ENCODE results near the gene NDUFAF4.
A peak's percentile ranks its signal among the peaks of the same experiment; 100 is the strongest.

NDUFAF4 gene

DNA sequence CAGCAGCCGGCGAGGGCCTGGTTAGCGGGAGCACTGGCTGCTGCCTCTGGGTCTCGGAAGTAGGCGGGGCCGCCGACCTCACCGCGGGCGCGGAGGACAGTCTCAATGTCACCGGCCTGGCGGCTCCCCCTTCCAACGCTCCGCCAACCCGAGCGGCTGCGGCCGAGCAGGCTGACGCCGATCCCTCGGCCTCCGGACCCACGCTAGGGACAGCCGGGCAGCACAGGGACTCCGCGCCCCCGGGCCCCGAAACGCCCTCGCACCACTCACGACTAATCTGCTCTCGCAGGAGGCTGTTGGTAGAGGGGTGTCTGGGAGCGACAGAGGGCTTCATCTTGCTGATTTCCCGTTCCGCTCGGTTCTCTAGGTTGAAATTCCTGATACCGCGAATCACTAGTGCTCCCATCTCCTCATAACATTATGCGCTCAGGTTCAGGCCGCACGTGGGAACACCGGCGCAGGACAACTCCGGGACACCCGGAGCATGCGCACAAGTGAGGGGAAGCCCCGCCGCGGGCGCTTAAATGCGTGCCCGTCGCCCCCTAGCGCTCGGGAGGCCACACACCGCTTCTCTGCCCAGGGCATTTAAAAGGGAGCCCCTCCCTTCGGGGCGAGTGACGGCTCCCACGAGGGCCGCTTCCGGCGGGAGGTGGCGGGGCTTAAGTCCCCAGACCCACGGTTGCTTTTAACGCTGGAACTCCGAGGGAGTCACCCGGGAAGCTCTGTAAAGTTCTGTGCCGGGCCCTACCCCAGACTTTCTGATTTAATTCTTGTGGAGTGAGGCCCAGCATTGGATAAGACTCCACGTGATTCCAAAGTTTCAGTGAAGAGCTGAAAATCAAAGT, at the start of gene NDUFAF4:
TSS of gene NDUFAF4 (minus strand) at position 496 of the 845 bp plus-strand sequence. CDS start at position 406, 90 bp downstream.
- peak; percentile 86 to 93 (median 90) for DNase-seq (ENCODE audit: low read depth in 3 of 3, low spot score in 1 of 3)

DNA sequence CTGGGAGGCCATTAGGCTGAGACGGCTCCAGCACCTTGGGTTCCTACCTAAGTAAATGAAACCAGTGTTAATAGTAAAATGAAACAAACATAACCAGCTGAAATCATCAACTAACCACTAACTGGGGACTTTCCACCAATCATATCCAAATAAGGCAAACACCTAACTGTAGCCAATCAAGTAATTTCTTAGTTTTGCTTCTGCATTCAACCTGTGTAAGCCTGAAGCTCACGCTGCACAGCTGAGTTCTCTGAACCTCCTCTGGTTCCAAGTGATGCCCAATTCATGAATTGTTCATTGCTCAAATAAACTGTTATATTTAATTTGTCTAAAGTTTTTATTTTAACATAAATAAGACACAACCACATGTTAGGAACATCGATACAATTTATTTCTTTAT, 49.4 kb upstream of the NDUFAF4 start:
- no peak for DNase-seq (ENCODE audit: low read depth in 3 of 3, low spot score in 1 of 3)

DNA sequence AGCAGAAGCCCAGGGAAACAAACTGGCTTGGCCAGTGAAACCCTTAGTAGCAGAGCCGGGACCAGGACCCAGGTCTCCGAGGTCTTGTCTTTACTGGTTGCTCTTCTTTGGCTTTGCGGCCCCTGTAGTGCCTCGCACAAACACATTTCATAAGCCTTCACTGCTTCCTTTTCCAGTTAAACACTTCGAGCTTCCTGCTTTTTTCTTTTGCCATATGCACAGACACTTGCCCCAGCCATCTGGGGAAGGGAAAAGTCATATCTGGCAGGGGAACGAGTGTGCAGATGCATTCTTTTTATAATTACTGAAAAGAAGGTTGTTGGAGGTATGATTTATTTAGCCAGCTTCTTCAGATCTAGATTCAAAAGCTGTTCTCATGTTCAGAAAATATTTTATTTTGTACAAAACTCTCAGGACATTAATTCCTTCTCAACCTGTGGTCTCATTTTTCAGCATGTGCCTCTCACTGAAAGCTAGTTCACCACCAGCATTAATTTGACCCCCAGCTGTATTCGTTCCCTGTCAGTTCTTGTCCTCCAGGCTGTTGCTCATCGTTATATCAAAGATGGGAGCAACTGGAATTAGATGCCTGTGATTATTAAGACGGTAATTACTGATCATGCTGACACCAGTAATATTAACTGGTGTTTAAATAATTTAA, 46.0 kb upstream of the NDUFAF4 start:
- no peak for DNase-seq (ENCODE audit: low read depth in 3 of 3, low spot score in 1 of 3)

DNA sequence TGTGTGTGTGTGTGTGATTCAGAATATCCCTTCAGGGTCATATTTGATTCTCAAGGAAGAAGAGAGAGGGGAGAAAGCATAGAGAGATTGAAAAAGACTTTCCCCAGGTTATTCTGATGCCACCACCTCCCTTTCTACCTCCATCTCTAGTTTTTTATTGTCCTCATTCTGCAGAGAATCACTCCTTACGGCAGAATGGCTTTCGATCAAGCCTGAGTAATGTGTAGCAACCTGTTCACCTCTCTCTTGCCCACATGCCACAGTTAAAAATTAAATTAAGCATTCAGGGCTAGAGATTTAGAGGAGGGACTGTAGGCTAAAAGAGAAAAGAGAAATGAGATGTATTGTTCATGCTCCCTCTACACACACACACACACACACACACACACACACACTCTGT, 45.0 kb upstream of the NDUFAF4 start:
- no peak for DNase-seq (ENCODE audit: low read depth in 3 of 3, low spot score in 1 of 3)

DNA sequence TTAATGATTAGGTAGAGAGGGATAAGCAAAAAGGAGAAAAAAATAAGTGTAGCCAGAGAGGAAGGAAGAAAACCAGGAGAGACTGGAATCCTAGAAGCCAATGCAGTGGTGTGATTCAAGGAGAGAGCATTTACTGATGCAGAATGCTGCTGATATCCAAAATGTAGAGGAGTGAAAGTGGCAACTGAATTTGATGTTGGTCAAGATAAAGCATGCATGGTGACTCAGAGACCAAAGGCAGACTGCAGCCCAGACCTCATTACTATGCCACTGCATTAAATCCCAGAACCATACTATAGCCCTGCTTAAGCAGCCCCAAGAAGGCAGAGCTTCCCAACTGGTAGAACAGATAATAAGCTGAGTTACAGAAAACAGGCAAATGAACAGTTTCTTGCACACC, 42.6 kb upstream of the NDUFAF4 start:
- no peak for DNase-seq (ENCODE audit: low read depth in 3 of 3, low spot score in 1 of 3)

DNA sequence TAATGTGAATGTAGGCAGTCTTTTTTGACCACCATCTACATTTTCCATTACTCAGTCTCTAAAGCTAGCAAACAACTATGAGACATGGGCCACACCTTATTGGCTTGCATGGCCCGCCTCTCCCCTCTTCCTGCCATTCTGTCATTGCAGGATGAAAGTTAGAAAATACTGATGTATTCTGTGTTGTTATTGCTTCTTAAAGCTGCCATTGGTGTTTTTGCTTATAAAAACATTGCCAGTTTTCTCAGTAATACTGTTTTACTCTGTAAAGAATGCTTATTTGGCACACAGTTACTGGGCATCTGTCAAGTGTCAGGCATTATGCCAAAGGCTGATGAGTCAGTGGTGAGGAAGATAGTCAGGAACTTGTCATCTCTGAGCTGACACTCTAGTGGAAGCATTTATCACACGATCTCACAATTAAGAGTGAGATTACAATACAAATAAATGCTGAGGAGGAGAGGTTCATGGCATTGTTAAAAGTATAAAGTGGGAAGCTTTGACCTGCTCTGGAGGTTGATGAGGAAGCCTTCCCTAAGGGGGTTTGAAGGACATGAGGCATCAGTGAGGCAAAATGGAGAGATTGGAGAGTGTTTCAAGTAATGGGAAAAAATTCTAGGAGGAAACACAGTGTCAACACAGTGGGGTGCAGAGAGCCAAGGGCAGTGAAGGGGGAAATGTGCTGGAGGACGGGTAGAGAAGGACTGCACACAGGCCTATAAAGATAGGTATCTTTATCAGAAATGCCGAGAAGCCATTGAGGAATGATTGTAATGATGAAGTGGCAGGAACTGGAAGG, 41.5 kb upstream of the NDUFAF4 start:
- DNase-seq (ENCODE audit: low read depth in 3 of 3, low spot score in 1 of 3): no peak

DNA sequence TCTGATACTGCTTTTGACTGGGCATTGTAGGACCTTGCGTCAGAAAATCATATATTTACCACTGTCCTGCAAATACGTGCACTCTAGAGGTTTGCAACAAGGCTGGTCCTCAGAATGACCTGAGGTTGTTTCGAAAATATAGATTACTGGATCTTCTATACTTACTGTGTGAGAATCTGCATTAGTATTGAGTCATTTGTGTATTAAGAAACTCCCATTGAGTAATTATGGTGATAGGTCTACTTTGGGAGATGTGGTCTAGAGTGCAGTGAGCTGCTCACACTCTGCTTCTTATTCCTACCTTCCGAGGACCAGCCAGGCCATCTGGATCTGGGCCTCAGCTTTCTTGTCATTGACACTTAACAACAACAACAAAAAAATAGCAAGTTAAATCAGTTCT, 36.4 kb upstream of the NDUFAF4 start:
- DNase-seq (ENCODE audit: low read depth in 3 of 3, low spot score in 1 of 3): no peak

DNA sequence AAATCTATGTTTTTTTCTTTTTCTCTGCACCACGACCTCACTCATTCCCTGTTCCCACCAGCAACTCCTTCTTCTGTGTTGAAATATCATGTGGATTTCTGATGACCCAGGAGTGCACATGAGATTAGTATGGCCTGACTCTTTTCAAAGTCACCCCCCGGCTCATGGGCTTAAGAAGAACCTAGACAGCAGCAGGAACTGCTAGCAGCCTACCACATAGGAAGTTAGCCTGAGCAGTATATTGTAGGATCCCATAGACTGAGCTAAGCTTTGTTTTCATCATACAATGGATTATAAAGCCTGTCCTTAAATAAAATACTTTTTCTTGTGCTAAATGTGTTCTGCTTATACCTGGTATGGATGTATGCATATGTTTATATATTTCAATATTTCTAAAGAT, 33.5 kb upstream of the NDUFAF4 start:
- DNase-seq (ENCODE audit: low read depth in 3 of 3, low spot score in 1 of 3): no peak

DNA sequence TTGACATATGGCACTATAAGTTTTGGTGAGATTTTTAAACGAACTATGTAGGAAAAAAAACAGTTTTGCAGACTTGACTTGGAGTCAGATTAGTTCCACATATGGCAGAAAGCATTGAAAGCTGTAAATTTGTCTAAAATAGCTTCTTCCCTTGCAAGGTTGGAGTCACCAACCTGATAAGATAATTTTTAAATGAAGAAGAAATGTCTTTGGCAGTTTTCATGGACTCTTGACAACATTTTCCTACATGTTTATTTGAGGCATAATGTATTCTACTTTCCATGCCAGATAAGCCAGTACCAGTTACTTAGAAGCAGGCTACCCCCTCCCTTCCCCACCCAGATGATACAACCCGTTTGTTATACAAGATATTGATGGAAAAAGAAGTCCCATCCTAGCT, 32.0 kb upstream of the NDUFAF4 start:
- no peak for DNase-seq (ENCODE audit: low read depth in 3 of 3, low spot score in 1 of 3)

DNA sequence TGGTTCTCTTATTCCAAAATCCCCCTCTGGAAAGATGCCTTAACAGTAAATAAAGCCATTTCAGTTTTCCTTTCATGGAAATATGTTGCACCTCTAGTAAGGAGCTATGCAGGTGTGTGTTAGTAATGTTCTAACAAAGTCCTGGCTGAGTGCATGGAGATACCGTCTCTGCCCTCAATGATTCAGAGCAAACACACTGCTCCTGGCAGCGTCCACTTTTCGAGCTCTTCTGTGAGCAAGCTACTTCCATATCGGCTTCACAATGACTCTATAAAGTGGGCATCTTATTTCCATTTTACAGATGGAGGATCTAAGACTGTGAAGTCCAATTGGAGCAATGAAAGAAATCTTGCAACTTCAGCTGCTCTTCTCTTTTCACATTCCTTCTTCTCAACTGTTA, 30.0 kb upstream of the NDUFAF4 start:
- DNase-seq (ENCODE audit: low read depth in 3 of 3, low spot score in 1 of 3): no peak

DNA sequence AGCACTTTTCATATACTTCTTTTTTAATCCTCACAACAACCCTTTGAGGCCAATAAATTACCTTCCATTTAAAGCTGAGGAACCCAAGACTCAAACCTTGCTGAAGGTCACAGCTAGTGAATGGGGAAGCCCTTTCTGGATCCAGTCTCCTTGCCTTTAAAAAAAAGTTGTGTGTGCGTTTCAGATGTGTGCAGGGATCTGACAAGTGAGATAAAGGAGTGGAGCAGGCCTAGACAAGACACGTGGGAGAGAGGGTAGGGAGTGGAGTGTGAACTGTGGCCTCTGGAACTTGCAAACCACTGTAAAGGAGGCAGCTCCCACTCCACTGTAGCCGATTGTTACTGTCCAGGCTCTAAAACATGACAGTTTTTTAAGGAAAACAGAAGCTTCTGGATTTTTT, 28.7 kb upstream of the NDUFAF4 start:
- no peak for DNase-seq (ENCODE audit: low read depth in 3 of 3, low spot score in 1 of 3)

DNA sequence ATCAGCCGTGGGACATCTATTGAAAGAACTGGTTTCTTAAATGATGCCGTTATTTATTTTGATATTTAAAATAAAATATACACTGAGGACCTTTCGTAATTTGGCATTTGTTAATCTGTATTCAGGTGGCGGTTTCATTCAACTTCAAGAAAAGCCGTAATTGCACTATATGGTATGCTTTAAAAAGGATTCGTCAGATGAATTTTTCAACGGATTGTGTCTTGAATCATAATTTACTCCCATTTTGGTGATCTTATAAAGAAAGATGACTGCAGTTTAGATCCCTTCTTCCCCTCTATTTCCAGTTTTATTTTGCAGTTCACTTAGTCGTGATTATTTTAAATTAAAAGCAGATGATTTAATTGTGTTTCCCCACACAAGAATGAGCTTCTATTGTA, 27.6 kb upstream of the NDUFAF4 start:
- DNase-seq (ENCODE audit: low read depth in 3 of 3, low spot score in 1 of 3): no peak

DNA sequence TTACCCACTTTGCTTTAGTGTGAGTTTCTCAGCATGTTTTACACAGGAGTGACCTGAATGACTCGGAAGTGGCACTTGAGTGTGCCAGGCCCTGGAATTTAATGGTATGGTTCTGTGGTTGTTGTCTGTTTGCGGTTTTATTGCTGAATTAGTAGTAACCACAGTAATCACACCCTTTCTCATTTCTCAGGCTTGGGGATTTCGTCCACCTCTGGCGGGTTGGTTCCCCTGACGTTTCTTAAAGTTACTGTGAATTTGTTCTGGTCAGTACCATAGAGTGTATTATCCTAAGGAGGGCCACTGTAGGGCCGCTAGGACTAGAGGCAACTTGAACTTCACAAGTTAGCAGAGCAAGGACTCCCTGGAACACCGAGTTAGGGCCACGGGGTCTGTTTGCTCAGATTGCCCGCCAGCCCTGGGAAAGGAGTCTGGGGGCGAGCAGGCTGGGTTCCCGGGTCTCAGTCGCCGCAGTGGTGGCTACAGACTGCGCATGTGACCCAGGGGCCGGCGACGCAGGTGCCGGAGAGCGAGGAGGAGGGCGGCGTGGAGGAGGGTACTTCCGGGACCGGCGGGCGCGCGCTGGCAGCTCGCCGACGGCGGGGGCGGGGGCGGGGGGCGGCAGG, 26.3 kb upstream of the NDUFAF4 start:
- no peak for DNase-seq (ENCODE audit: low read depth in 3 of 3, low spot score in 1 of 3)

DNA sequence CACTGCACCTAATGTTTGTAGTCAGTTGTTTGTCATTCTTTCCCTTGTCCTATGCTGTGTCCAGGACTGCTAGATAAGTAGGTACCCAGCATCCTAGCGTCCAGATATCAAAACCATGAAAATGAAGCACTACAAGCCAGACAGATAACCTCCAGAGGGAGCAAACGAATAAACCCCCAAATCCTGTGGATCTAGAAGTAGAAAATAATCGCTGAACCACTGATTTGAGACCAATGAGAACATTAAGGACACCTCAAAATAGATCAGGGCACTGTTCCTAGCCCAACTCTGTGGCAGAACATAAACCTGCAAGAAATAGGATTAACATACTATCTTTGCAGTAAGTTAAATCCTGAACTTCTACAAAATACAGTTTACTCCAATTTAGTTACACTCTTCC, 25.7 kb upstream of the NDUFAF4 start:
- no peak for DNase-seq (ENCODE audit: low read depth in 3 of 3, low spot score in 1 of 3)

DNA sequence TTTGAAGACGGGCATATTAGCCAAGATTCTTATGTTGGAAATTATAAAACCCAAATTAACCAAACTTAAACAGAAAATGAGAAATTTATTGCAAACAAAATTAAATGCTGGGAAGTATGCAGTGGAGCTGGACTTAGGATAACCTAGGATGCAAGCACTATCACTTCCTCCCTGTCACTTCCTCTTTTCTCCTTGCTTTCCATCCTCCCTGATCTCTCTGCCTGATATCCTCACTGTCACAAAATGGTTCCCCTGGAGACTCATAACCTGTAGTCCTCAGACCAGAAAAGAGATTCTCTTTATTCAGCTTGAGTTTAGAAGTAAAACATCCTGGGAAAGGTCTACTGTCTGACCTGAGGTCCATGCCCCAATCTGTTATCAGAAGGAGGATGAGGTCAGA, 19.4 kb upstream of the NDUFAF4 start:
- DNase-seq (ENCODE audit: low read depth in 3 of 3, low spot score in 1 of 3): no peak

DNA sequence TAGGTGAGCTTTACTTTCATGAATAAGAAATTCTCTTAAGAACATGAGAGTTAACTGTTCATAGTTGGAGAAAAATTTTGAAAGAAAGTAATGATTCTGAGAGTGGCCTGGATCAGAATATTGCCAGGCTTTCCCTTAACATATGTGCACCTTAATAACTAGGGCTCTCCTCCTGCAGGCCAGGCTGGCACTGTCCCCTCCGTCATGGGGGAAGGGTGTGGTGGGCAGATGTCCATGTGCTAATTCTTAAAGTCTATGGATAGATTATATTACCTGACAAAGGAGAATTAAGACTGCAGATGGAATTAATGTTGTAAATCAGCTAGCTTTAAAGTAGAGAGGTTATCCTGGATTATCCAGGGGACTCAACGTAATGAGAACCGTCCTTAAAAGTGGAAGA, 15.9 kb upstream of the NDUFAF4 start:
- no peak for DNase-seq (ENCODE audit: low read depth in 3 of 3, low spot score in 1 of 3)

DNA sequence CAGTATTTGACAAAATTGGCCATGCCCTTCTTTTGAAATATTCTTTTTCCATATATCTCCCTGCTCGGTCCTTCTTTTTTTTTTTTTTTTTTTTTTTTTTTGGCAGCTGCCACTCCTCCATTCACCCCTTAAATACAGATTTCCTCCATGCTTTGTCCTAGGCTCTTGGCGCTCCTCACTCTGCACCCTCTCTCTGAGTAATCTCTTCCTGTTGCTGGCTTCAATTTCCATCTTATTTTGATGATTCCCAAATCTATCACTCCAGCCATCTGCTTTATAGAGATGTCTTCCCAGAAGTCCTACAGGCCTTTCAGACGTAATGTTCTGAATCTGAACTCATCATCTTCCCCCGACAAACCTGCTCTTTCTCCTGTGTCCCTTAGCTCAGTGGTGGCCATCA, 14.1 kb upstream of the NDUFAF4 start:
- no peak for DNase-seq (ENCODE audit: low read depth in 3 of 3, low spot score in 1 of 3)

DNA sequence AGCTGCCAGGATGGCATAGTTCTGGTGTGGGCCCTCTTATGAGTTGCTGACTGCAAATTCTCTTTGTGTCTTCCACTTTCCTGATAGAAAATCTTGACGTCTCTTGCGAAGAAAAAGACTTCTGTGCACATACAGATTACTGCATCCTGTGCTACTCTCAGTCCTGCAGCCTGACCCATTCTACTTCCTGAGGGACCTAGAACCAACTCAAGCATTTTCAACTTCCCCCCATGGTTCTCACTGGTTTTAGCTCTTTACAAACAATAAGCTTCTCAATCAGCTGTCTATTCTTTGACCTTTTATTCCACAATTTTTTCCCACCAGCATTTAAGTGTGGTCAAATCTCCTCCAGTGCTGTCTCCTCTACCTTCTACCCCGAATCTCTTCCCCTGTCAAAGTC, 13.5 kb upstream of the NDUFAF4 start:
- no peak for DNase-seq (ENCODE audit: low read depth in 3 of 3, low spot score in 1 of 3)

DNA sequence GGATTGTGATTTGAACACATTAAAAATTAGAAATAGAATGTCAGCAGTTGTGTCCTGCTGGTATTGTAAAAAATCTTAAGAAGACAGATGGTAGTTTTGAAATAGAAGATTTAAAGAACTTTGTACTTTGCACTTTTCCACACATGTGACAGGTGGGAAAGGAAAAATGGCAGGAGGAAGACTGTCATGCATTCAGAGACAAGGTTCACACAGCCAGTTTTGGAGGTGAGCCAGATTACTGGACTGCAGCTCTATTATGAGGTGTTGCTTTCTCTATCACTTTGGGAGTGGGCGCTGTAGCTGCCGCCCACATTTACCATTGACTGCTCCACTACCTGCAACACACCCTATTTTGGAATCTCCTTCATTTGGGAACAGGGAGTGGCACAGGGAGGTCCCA, 12.1 kb upstream of the NDUFAF4 start:
- no peak for DNase-seq (ENCODE audit: low read depth in 3 of 3, low spot score in 1 of 3)

DNA sequence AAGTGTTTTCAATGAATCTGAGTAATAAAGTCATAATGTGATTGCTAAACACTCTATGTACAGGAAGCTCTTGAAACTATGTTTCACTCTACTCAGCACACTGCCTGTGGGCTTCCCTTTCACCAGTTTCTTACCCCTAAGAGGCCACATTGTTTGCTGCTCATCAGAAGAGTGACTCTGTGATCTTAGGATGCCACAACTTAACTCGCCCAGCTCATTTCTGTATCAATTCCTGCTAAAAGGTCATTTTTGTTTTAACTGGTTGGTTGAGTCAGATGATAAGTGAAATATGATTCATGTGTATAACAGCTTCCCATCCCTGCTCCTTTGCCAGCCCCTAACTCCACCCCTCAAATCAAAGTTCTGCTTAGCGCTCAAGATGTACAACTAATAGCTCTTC, 9.8 kb upstream of the NDUFAF4 start:
- no peak for DNase-seq (ENCODE audit: low read depth in 3 of 3, low spot score in 1 of 3)

DNA sequence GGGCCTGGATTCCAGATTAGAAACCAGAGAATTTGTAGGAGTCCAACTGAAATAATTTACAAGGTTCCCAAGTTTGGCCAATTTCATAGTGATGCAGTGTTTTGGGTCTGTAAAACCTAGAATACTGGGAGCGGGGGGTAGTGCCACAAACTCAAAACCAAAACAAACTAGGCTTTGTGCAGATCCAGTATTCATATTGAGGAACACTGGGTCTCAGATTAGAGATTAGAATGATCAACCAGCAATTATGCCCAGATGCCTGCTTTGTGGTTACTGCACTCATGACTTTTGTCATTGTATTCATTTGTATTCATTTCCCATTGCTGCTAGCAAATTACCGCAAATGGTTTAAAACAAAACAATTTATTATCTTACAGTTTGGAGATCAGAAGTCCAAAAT, 3.2 kb upstream of the NDUFAF4 start:
- DNase-seq (ENCODE audit: low read depth in 3 of 3, low spot score in 1 of 3): no peak

Measured in stimulated activated CD4-positive, alpha-beta T cell treated with anti-CD3 and anti-CD28 coated beads, TNF-alpha, amount 100 ng/mL, for 1 hour (primary cell).